ENCODE measurements around the gene CACNA2D3.

- TF ChIP-seq POLR2AphosphoS5 (IDR thresholded peaks at IDR 0.05; ENCODE audit: low read depth, low read length) (no peak), SIN3A (IDR thresholded peaks at IDR 0.05; ENCODE audit: borderline replicate concordance, insufficient read depth, low read length) (no peak), FOXP2 (optimal IDR thresholded peaks at IDR 0.05; ENCODE audit: borderline replicate concordance, extremely low read depth, extremely low read length, insufficient read depth) (no peak), TAF1 (IDR thresholded peaks at IDR 0.05; ENCODE audit: borderline replicate concordance, insufficient read depth, low read length) (no peak)
- TF ChIP-seq, protein P1, sequence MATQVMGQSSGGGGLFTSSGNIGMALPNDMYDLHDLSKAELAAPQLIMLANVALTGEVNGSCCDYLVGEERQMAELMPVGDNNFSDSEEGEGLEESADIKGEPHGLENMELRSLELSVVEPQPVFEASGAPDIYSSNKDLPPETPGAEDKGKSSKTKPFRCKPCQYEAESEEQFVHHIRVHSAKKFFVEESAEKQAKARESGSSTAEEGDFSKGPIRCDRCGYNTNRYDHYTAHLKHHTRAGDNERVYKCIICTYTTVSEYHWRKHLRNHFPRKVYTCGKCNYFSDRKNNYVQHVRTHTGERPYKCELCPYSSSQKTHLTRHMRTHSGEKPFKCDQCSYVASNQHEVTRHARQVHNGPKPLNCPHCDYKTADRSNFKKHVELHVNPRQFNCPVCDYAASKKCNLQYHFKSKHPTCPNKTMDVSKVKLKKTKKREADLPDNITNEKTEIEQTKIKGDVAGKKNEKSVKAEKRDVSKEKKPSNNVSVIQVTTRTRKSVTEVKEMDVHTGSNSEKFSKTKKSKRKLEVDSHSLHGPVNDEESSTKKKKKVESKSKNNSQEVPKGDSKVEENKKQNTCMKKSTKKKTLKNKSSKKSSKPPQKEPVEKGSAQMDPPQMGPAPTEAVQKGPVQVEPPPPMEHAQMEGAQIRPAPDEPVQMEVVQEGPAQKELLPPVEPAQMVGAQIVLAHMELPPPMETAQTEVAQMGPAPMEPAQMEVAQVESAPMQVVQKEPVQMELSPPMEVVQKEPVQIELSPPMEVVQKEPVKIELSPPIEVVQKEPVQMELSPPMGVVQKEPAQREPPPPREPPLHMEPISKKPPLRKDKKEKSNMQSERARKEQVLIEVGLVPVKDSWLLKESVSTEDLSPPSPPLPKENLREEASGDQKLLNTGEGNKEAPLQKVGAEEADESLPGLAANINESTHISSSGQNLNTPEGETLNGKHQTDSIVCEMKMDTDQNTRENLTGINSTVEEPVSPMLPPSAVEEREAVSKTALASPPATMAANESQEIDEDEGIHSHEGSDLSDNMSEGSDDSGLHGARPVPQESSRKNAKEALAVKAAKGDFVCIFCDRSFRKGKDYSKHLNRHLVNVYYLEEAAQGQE (IDR thresholded peaks at IDR 0.05; ENCODE audit: insufficient read depth in 1 of 2, low read depth in 2 of 2, low read length in 2 of 2): no peak
Observed at GRCh38 chr3:54574906-54575617, 452.7 kb downstream of the CACNA2D3 start.
